GM18526 (cell line): Measurements from ENCODE around the gene VRK1.

ENCODE experiments used
- POLR2A ChIP-seq: IDR thresholded peaks from 3 replicates; pipeline ENCODE4 v1.6.1; 2011; ENCODE audit not compliant: insufficient read length; ENCODE audit errors: extremely low read depth

VRK1 gene

GRCh38 chr14:96804895-96805294, 7.7 kb downstream of the VRK1 start:
- TF ChIP-seq POLR2A = no peak

- no peak for TF ChIP-seq POLR2A
Observed at GRCh38 chr14:96805956-96806355, 8.8 kb downstream of the VRK1 start.

- no peak for TF ChIP-seq POLR2A
Observed at GRCh38 chr14:96806836-96807235, 9.7 kb downstream of the VRK1 start.

GRCh38 chr14:96808619-96809406, 11.6 kb downstream of the VRK1 start:
- TF ChIP-seq POLR2A = no peak

- no peak for TF ChIP-seq POLR2A
Observed at GRCh38 chr14:96811265-96811664, 14.1 kb downstream of the VRK1 start.

GRCh38 chr14:96811985-96812667, 14.9 kb downstream of the VRK1 start:
- TF ChIP-seq POLR2A = no peak

GRCh38 chr14:96816281-96816680, 19.1 kb downstream of the VRK1 start:
- no peak for TF ChIP-seq POLR2A

- no peak for TF ChIP-seq POLR2A
Observed at GRCh38 chr14:96817750-96818666, 20.8 kb downstream of the VRK1 start.

GRCh38 chr14:96821501-96821900, 24.3 kb downstream of the VRK1 start:
- TF ChIP-seq POLR2A = no peak

- no peak for TF ChIP-seq POLR2A
Observed at GRCh38 chr14:96823652-96824051, 26.5 kb downstream of the VRK1 start.

- no peak for TF ChIP-seq POLR2A
Observed at GRCh38 chr14:96824283-96824682, 27.1 kb downstream of the VRK1 start.

- no peak for TF ChIP-seq POLR2A
Observed at GRCh38 chr14:96826818-96827217, 29.6 kb downstream of the VRK1 start.

GRCh38 chr14:96827290-96827689, 30.1 kb downstream of the VRK1 start:
- TF ChIP-seq POLR2A = no peak

GRCh38 chr14:96829791-96830190, 32.6 kb downstream of the VRK1 start:
- TF ChIP-seq POLR2A = no peak

GRCh38 chr14:96830946-96831345, 33.8 kb downstream of the VRK1 start:
- TF ChIP-seq POLR2A = no peak
